GM10266 (cell line): ENCODE data around the gene HOXB7.

Experiments used
- DNase-seq: peaks from one replicate; pipeline ENCODE4 v3.0.0; 2012; ENCODE audit errors: extremely low spot score
- TF ChIP-seq, protein P1 (sequence below): IDR thresholded peaks from 2 replicates; pipeline ENCODE4 v1.5.1; 2012; ENCODE audit warnings: mild to moderate bottlenecking, low read depth; ENCODE audit not compliant: control insufficient read depth, insufficient read depth; ENCODE audit errors: missing control alignments

The HOXB7 gene

GRCh38 chr17:48641541-48642058 is 30.8 kb upstream of the HOXB7 start:
- no peak for DNase-seq
- TF ChIP-seq, protein P1, sequence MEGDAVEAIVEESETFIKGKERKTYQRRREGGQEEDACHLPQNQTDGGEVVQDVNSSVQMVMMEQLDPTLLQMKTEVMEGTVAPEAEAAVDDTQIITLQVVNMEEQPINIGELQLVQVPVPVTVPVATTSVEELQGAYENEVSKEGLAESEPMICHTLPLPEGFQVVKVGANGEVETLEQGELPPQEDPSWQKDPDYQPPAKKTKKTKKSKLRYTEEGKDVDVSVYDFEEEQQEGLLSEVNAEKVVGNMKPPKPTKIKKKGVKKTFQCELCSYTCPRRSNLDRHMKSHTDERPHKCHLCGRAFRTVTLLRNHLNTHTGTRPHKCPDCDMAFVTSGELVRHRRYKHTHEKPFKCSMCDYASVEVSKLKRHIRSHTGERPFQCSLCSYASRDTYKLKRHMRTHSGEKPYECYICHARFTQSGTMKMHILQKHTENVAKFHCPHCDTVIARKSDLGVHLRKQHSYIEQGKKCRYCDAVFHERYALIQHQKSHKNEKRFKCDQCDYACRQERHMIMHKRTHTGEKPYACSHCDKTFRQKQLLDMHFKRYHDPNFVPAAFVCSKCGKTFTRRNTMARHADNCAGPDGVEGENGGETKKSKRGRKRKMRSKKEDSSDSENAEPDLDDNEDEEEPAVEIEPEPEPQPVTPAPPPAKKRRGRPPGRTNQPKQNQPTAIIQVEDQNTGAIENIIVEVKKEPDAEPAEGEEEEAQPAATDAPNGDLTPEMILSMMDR = no peak

DNA sequence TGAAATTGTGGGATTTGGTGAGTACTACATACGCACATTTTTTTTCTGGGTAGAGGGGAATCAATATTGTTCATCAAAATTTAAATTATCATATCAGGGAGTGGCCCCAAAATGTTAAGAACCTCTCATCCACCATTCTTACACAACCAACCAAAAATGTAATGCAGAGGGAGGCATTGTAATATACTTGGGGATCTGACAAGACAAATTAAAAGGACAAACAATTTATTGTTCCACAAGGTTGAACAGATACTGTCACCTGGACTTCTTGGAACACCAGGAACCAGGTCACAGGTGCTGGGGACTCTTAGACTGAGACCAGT is 30.0 kb upstream of the HOXB7 start:
- TF ChIP-seq, protein P1 = no peak

DNA sequence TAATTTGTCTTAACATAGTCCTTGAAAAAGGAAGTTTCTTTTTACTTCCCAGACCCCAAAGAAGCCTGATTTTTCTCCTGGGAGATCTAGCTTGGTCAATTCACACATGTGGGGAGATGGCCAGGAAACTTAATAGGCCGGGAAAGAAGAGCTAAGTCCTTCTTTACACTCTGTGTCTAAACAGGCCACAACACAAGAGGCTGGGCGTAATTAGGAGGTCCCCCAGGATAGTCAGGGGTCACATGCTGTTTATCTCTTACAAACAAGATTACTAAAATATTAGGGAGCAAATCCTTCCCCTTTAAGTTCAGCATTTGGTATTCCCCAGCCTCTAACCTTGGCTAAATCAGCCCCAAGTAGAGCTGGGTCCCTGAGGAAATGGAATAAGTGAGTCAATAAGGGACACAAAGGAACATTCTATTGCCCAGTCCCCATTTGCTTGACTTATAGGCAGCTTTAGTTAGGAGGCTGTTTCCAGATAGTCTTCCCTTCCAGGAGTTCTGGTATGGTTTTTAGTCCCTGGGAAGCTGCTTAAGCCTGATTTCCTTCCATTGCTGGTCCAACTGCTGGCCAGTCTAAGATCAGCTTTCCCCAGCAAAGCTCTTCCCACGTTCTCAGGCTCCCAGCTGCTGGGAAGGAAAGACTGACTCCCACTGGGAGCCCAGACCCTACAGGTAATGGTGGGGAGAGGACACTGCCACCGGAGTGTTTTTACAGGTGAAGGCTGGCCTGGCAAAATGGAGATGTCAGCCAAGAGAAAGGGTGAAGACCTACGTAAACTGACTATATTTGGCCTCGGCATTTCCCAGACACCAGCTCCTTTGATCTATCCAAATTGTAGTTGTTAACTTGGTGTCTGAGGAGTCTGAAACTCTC is 29.4 kb upstream of the HOXB7 start:
- TF ChIP-seq, protein P1 = no peak
- no peak for DNase-seq

More for the DNA sequence above, 30.0 kb upstream of the HOXB7 start:
- no peak for DNase-seq

GRCh38 chr17:48639136-48639535 is 28.3 kb upstream of the HOXB7 start:
- TF ChIP-seq, protein P1 = no peak
- DNase-seq = no peak

GRCh38 chr17:48637323-48638260 is 26.8 kb upstream of the HOXB7 start:
- TF ChIP-seq, protein P1 = no peak
- no peak for DNase-seq

- peak; percentile 86 for DNase-seq
These were observed 25.6 kb upstream of the HOXB7 start for GRCh38 chr17:48636177-48637018.

More at GRCh38 chr17:48636177-48637018, 25.6 kb upstream of the HOXB7 start:
- TF ChIP-seq, protein P1 = peak; percentile 74
